Esophagus (tissue), 2 donors: ENCODE measurements around the gene NXPH4. TPM values are rescaled to one million over a fixed set of nuclear protein-coding genes. Genes with fewer than 3 reads are reported as not detected.

ENCODE experiments used
- H3K27ac ChIP-seq, 2 donors: one replicate each; pipeline ENCODE4 v1.5.1; 2013; ENCODE audit warnings: low read depth in 2 of 2, mild to moderate bottlenecking in 2 of 2, inconsistent platforms in 1 of 2, low read length in 1 of 2, moderate library complexity in 1 of 2
- H3K27me3 ChIP-seq, 2 donors: one replicate each; pipeline ENCODE4 v1.6.1; 2013; ENCODE audit warnings: low read length in 2 of 2, control low read depth in 1 of 2, mild to moderate bottlenecking in 1 of 2; ENCODE audit not compliant: insufficient read depth in 2 of 2, control insufficient read depth in 1 of 2
- H3K36me3 ChIP-seq, 2 donors: one replicate each; pipeline ENCODE4 v1.6.1; 2013; ENCODE audit warnings: low read length in 1 of 2; ENCODE audit not compliant: control insufficient read depth in 2 of 2, insufficient read depth in 2 of 2
- H3K4me1 ChIP-seq, 2 donors: one replicate each; pipeline ENCODE4 v1.6.1; 2013; ENCODE audit warnings: low read length in 1 of 2; ENCODE audit not compliant: control insufficient read depth in 2 of 2, insufficient read depth in 2 of 2
- H3K4me3 ChIP-seq, 2 donors: one replicate each; pipeline ENCODE4 v1.5.1; 2013; ENCODE audit warnings: low read length in 2 of 2, mild to moderate bottlenecking in 2 of 2, low read depth in 1 of 2, moderate library complexity in 1 of 2
- H3K9me3 ChIP-seq, 2 donors: one replicate each; pipeline ENCODE4 v1.6.1; 2013; ENCODE audit warnings: mild to moderate bottlenecking in 2 of 2, low read depth in 1 of 2, low read length in 1 of 2, moderate library complexity in 1 of 2; ENCODE audit not compliant: control insufficient read depth in 2 of 2, insufficient read depth in 1 of 2
- WGBS, 2 donors: extraction: QIAGEN DNeasy Blood & Tissue Kit; methylation state at CpG; one replicate each; pipeline ENCODE4 v1.1.7; 2013; 5-methylcytosine and 5-hydroxymethylcytosine counted together
- polyA plus RNA-seq, 2 donors: library from polyadenylated mRNA; stranded (reverse); fragments of 200-250 nt; gene quantifications; one replicate each; pipeline ENCODE4 v1.2.3, GENCODE V29; 2013
- donor health status: healthy with polysubstance abuse.
- donor health status: Bipolar disorder and iron deficiency.

Gene NXPH4
- 1 to 10 TPM in 1 of 2 donors, under 1 TPM in 1; 0.73 to 1.3 TPM for polyA plus RNA-seq

GRCh38 chr12:57216014-57216911 is at the start of gene NXPH4:
TSS of gene NXPH4 (plus strand) at chr12:57216794. CDS start at chr12:57216970, 176 bp downstream.
- WGBS, 2 donors: 2% methylated on average over 55 to 102 of the region's 102 CpGs
- H3K4me1 ChIP-seq: peaks cover 5 to 21% of the 10 kb centered on the region in 2 donors

DNA sequence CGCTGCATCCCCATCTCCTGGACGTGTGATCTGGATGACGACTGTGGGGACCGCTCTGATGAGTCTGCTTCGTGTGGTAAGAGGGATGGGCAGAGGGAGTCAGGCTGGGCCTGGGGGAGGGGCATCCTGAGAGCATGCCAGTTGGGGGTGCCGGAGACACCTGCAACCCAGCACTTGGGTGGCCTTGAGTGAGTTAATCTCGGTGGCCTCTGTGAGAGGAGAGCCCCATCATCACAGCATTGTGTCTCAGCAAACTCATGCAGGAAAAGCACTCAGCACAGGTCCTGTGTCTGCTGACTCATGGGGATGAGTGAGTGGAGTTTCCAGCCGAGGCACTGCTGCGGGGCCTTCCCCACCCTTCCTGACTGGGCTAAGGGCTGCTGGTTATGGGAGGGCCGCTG is 49.6 kb upstream of the NXPH4 start:
- Histone ChIP-seq H3K27ac (peak overlapping the region; percentile 69 to 92), H3K9me3 (no peaks in the 10 kb centered on the region), H3K4me1 (peaks cover 0 to 37% of the 10 kb centered on the region in 2 donors), H3K27me3 (no peaks in the 10 kb centered on the region), H3K4me3 (no peak overlapping the region), H3K36me3 (peaks cover 6 to 23% of the 10 kb centered on the region in 2 donors)
- 44 to 51% methylated on average over 10 of the region's 10 CpGs for WGBS, 2 donors

More at GRCh38 chr12:57216014-57216911, at the start of gene NXPH4:
- H3K4me3 ChIP-seq: peak within 1 kb of the TSS; percentile 40 to 55
- peaks cover 0 to 17% of the 10 kb centered on the region in 2 donors for H3K27me3 ChIP-seq
- H3K36me3 ChIP-seq: peaks cover 0 to 13% of the 10 kb centered on the region in 2 donors
- H3K9me3 ChIP-seq: no peaks in the 10 kb centered on the region
- H3K27ac ChIP-seq: no peak within 1 kb of the TSS

DNA sequence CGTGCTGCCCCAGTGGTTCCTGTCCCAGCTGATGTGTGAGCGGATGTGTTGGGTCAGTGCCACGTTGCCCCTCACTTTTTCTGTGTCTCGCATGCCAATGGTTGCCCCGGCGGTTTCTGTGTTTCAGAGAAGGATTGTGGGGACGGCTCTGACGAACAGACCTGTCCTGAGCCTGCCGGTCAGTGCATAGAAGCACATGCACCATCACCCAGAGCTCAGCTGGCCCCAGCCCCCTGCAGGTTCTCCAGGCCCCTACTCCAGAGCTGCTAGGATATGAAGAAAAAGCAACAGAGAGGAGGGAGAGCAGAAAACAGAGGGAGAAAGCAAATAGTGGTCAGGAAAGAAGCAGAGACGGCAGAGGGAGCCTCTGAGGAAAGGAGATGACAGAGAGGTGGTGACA is 48.5 kb upstream of the NXPH4 start:
- H3K4me1 ChIP-seq: peaks cover 0 to 42% of the 10 kb centered on the region in 2 donors

GRCh38 chr12:57169046-57169795 is 47.4 kb upstream of the NXPH4 start:
- no peak overlapping the region for H3K4me3 ChIP-seq
- peak overlapping the region; percentile 47 to 52 for H3K27ac ChIP-seq
- no peaks in the 10 kb centered on the region for H3K27me3 ChIP-seq
- H3K9me3 ChIP-seq: no peaks in the 10 kb centered on the region
- peaks cover 0 to 45% of the 10 kb centered on the region in 2 donors for H3K4me1 ChIP-seq
- H3K36me3 ChIP-seq: peaks cover 6 to 26% of the 10 kb centered on the region in 2 donors
- 87 to 88% methylated on average over 23 of the region's 23 CpGs for WGBS, 2 donors

More for the DNA sequence above, 48.5 kb upstream of the NXPH4 start:
- Histone ChIP-seq H3K27me3 (no peaks in the 10 kb centered on the region), H3K4me3 (no peak overlapping the region), H3K9me3 (no peaks in the 10 kb centered on the region), H3K27ac (peak overlapping the region in 1 of 2 donors; percentile 0), H3K36me3 (peaks cover 6 to 17% of the 10 kb centered on the region in 2 donors)
- 81 to 89% methylated on average over 10 of the region's 10 CpGs for WGBS, 2 donors

DNA sequence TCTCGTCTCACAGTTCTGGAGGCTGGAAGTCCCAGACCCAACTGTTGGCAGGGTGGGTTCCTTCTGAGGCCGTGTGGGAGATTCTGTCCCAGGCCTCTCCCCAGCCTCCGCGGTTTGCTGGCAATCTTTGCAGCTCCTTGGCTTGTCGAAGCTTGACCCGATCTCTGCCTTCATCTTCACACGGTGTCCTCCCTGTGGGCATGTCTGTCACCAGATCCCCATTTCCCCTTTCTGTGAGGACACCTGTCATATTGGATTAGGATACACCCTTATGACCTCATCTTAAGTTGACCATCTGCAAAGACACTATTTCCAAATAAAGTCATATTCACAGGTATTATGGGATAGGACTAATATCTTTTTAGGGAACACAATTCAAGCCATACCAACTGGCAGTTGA is 46.6 kb upstream of the NXPH4 start:
- Histone ChIP-seq H3K4me3 (no peak overlapping the region), H3K36me3 (peaks cover 6 to 25% of the 10 kb centered on the region in 2 donors), H3K9me3 (no peaks in the 10 kb centered on the region), H3K27me3 (no peaks in the 10 kb centered on the region), H3K4me1 (peaks cover 0 to 46% of the 10 kb centered on the region in 2 donors), H3K27ac (peak overlapping the region; percentile 47 to 52)
- 44 to 51% methylated on average over 7 of the region's 7 CpGs for WGBS, 2 donors

DNA sequence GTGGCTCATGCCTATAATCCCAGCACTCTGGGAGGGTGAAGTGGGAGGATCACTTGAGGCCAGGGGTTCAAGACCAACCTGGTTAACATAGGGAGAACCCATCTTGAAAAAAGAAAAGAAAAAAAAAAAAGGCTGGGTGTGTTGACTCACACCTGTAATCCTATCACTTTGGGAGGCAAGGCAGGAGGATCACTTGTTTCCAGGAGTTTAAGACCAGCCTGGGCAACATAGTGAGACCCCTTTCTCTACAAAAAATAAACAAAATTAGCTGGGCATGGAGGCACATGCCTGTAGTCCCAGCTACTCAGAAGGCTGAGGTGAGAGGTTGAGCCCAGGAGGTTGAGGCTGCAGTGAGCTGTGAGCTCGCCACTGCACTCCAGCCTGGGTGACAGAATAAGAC is 46.2 kb upstream of the NXPH4 start:
- Histone ChIP-seq H3K4me3 (no peak overlapping the region), H3K4me1 (peaks cover 0 to 50% of the 10 kb centered on the region in 2 donors), H3K9me3 (no peaks in the 10 kb centered on the region), H3K36me3 (peaks cover 4 to 23% of the 10 kb centered on the region in 2 donors), H3K27ac (peak overlapping the region in 1 of 2 donors; percentile 45), H3K27me3 (no peaks in the 10 kb centered on the region)
- WGBS, 2 donors: 94 to 97% methylated on average over 1 of the region's 1 CpG

DNA sequence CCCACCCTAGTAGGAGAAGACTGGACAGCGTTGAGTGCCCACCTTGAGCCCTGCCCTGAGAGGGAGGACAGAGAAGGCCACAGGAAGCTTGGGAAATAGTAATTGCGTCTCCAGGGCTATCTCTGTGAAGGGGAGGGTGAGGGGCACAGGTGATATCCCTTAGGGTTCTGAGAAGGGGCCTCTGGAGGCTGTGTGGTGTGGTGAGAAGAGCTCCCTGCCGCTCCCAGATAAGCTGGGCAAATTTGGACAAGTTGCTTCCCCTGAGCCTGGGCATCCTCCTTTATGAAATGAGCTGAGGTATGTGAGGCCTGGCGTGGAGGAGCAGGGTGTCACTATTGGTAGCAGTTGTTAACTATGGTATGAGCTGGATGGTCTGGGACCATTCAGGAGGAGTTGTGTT is 45.7 kb upstream of the NXPH4 start:
- H3K9me3 ChIP-seq: no peaks in the 10 kb centered on the region
- peaks cover 4 to 22% of the 10 kb centered on the region in 2 donors for H3K36me3 ChIP-seq
- H3K27me3 ChIP-seq: no peaks in the 10 kb centered on the region
- no peak overlapping the region for H3K4me3 ChIP-seq
- H3K27ac ChIP-seq: peak overlapping the region; percentile 66 to 74
- 61 to 69% methylated on average over 4 of the region's 4 CpGs for WGBS, 2 donors
- H3K4me1 ChIP-seq: peaks cover 0 to 47% of the 10 kb centered on the region in 2 donors

DNA sequence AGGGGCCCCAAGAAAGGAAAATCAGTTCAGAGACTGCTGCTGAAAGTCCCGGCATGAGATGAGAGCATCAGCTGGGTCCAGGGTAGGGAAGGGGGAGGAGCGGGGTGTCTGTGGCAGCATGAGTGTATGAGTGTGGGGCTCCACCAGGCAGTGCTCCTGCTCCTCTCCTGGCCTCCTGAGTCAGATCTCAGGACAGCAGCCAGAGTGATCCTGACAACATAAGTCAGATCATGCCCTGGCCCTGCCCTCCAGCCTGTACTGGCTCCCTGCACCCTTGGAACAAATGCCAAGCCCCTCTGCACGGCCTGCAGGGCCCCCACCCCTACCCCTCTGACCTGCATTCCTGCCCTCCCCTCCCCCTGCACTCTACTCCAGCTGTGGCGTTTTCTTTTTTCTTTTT is 44.9 kb upstream of the NXPH4 start:
- Histone ChIP-seq H3K9me3 (no peaks in the 10 kb centered on the region), H3K27ac (peak overlapping the region; percentile 66 to 74), H3K36me3 (peaks cover 4 to 20% of the 10 kb centered on the region in 2 donors), H3K4me1 (peaks cover 0 to 47% of the 10 kb centered on the region in 2 donors), H3K27me3 (no peaks in the 10 kb centered on the region), H3K4me3 (no peak overlapping the region)
- WGBS, 2 donors: 23 to 33% methylated on average over 4 of the region's 4 CpGs

GRCh38 chr12:57173089-57173488 is 43.5 kb upstream of the NXPH4 start:
- peaks cover 4 to 22% of the 10 kb centered on the region in 2 donors for H3K36me3 ChIP-seq
- no peaks in the 10 kb centered on the region for H3K9me3 ChIP-seq
- H3K27me3 ChIP-seq: no peaks in the 10 kb centered on the region
- H3K4me3 ChIP-seq: no peak overlapping the region
- H3K4me1 ChIP-seq: peaks cover 4 to 48% of the 10 kb centered on the region in 2 donors
- no peak overlapping the region for H3K27ac ChIP-seq
- WGBS, 2 donors: 69 to 71% methylated on average over 11 of the region's 11 CpGs
